GM18873 (cell line): ENCODE measurements around the gene STAB1.

Experiments
- ATAC-seq: cut with Tn5 transposase; IDR thresholded peaks from one replicate; pipeline ENCODE4 v1.9.1; 2021; ENCODE audit warnings: mild to moderate bottlenecking, moderate library complexity, moderate number of reproducible peaks; ENCODE audit not compliant: unreplicated experiment, low FRiP score

The STAB1 gene

GRCh38 chr3:52458770-52459545 lies 36.2 kb upstream of the STAB1 start:
- ATAC-seq: no peak

DNA sequence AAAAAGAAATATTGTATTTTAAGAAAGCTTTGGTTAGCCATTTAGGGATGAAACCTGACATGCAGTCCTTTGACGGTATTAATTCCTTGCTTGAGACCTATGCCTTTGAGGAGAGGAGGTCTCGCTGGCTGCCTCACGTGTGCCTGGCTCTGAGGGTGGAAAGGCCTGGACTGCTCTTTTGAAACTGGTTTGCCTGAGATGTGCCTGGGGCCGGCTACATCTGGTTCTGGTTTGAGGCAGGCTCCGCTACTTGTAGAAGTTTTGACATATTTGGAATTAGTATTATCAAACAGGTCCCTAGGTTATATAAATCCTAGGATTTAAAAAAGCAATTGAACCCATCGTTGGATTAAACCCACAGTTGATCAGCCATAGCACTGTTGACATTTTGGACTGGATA lies 33.3 kb upstream of the STAB1 start:
- ATAC-seq: no peak

- no peak for ATAC-seq
Measured at GRCh38 chr3:52463416-52463815, 31.7 kb upstream of the STAB1 start.

DNA sequence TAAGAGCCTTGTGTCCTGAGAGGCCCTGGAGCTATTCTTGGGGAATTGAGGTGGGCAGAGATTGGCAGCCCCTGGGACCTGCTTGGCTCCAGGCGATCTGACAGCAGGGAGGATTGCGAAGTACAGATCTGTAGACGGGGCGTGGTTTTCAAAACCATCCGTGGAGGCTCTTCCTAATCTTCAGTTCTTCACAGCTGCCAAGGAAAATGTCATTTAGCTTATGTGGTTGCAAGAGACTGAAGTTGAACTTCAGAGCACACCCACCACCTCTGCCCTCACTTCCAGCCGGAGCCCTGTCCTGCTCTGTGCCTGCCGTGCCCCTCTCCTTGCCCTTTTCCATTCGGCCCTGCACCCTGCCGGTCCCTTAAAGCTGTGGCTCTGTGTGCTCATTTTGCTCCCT lies 26.8 kb upstream of the STAB1 start:
- no peak for ATAC-seq

GRCh38 chr3:52469001-52469400 lies 26.1 kb upstream of the STAB1 start:
- no peak for ATAC-seq

DNA sequence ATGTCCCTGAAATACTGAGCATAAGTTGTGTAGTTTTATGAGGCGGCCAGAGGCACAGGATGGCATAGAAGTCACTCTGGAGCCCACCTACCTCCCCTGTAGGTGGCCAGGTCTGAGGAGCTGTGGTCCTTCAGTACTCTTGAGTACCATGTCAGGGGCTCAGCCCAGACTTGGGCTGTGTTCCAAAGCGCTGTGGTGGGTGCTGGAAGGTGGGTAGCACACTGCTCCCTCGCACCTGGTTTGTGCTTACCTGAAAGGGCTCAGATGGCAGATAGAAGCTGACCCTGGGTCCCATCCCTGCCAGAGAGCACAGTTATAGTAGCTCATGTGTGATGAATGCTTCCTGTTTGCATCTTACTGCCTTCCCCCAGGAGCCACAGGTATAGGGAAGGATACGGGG lies 24.2 kb upstream of the STAB1 start:
- ATAC-seq: no peak

DNA sequence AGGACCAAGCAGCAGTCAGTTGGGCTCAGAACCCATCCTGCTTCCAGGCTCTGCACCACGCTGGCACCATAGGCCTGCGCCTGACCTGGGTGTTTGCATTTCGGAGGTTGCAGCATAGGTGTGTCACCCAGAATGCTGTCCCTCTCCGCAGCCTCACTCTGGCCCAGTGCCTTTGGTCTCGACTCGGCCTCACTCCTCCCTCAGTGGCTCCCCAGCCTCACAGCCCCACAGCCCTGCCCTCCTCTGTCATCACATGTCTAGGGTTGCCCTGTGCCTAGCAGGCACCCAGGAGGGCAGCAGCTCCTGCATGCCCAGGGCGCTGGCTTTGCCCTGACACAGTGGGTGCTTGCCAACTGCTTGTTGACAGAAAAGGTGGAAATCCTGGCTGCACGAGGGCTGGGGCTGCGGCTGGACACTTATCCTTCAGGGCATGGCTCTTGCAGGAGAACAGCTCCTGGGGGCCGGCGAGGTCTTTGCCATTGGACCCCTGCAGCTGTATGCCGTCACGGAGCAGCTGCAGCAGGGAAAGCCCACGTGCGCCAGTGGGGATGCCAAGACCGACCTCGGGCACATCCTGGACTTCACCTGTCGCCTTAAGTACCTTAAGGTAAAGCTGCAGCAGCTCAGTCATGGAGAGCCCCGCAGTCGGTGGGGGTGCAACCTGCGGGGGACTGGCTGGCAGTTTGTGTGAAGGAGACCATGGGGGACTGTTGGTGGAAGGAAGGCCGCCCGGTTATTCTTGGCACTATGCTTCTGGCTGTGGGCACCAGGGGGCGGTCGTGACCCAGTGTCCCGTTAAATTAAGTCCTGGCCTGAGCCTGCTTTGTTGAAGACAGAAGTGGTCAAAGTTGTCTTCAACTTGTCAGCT lies 23.5 kb upstream of the STAB1 start:
- ATAC-seq: no peak

- no peak for ATAC-seq
Measured at GRCh38 chr3:52472239-52473000, 22.7 kb upstream of the STAB1 start.

- ATAC-seq: no peak
Measured at GRCh38 chr3:52473026-52473425, 22.1 kb upstream of the STAB1 start.

DNA sequence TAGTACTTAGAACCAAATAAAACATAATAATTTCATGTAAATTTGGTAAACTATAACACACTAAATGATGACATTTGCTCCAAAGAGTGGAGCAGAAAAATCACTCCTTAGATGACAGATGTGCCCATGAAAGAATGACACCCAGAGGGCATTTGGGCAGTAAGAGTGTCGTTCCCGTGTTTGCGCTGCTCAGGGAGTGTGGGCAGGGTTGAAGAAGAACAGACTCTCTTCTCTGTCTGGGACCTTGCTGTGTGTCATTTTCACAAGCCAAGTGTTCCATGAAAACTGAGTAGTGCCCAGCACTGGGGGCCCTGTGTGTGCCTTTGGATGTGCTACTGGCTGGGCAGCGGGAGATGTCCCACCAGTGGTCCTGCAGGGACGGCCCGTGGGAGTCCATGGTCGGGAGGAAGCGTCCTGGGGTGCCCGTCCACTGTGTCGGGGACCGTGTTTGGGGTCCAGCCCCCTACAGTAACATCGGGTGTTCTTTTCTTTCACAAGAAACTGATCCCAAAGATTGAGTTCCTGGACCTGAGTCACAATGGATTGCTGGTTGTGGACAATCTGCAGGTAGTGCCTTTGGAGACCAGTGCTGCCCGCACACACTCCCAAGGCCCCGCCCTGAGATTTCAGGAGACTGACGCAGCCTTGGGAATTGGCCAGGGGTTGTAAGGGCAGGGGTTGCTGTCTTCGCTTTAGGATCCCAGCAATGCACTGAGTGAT lies 17.9 kb upstream of the STAB1 start:
- ATAC-seq: no peak

DNA sequence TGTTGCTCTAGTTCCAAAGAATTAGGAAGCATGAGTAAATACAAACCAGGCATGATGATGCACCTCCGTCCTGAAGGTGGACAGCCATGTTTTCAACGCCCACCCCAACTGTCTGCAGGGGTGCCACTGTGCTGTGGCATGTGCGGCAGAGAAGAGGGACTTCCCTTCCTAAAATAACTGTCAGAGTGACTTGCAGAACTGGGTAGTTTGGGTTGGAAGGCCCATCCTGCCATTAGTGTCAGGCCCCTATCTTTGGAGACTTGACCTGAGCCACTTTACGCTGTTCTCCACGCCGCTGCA lies 17.4 kb upstream of the STAB1 start:
- ATAC-seq: no peak

DNA sequence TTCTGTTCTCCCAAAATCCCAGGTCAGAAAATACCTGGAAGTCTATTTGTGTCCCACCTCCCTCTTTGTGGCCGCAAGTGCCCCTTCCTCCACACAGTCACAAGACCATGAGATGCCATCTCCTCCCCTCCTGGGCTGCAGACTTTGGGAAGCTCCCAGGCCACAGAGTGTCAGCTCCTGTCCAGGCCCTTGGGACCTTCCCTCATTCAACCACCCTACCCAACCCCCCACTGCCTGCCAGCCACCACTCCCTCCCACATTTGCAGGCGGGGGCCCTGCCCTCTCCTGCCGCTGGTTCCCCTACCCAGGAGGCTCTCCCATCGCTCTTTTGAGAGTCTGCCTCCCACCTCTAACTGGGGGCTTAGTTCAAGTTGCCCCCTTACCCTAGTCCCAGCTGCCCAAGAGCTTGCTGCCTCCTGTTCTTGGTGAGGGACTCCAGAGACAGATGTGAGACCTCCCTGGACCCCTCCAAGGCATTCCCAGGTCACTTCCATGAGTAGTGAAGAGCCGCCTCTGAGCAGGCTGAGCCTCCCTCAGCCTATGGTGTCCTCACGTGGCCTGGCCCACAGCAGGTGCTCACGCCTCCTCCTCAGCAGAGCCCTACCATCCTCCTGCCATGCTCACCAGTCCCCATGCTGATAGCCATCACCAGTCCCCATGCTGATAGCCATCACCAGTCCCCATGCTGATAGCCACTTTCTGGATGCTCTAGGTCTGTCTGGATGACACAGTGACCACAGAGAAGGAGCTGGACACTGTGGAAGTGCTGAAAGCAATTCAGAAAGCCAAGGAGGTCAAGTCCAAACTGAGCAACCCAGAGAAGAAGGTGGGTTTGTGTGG lies 15.9 kb upstream of the STAB1 start:
- ATAC-seq: no peak

- no peak for ATAC-seq
Measured at GRCh38 chr3:52479877-52480575, 15.1 kb upstream of the STAB1 start.

GRCh38 chr3:52480768-52481715 lies 14.1 kb upstream of the STAB1 start:
- no peak for ATAC-seq

DNA sequence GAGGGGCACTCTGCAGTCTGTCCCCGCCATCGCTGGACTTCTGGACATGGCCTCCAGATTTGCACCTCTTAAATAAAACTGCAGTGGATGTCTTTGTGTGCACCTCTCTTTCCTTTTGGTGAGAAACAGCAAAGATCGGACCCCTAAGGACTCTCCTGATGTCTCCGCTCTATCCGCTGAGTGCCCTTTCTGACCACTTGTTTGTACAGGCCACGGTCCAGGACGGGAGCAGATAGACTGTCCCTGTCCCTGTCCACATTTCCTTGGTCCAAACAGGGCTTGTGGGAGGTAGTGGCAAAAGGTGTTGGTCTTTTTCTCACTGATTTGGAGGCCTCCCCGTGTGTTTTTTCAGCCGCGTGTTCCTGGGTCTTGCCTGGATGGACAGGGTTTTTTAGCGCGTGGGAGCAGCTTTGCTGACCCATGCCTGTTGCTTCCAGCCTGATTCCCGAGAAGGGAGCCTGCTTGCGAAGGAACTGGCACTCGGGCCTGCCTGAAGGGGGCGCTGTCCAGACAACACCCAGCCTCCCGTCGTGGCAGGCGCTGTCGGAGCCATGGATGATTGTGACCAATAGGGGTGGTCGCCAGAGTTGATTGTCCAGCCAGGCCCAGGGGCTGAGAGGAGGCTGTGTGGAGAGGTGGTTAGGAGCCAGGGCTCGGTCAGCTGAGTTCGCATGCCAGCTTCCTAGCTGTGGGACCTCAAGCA lies 13.2 kb upstream of the STAB1 start:
- ATAC-seq: no peak

GRCh38 chr3:52483081-52483480 lies 12.1 kb upstream of the STAB1 start:
- ATAC-seq: no peak

DNA sequence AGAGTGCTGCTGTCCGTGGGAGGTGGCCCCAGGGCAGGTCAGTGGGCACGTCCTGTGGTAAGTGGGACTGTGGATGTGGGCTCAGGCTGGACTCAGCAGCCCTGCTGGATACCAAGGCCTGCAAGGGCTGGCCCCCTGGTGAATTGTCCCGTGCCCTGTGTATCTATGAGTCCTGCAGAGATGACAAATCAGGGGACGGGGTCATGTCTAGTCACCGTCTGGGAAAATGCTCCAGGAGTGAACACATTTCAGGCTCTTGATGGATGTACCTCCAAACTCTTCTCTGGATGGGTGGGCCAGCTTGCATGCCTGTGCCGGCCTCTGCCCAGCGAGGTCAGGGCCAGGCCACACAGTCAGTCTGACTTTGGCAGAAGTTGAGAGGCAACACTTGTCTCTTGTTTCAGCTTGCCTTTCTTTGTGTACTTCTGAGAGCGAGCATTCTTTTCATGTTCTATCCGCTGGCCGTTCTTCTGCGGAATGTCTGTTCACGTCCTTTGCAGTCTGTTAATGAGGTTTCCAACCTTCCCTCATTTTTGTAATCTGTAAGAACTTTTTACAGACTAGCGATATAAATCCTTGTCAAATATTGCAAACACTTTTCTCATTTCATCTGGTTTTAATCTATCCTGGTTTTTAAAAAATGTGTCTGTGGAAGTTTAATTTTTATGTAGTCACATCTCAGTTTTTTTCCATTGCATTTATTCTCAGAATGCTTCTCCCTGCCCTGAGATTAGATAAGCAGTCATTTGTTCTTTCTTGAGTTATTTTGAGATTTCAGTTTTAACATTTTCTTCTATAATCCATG lies 11.4 kb upstream of the STAB1 start:
- no peak for ATAC-seq
